ENCODE data around the gene SRSF4. TPM values are rescaled to one million over a fixed set of nuclear protein-coding genes. Genes with fewer than 3 reads are reported as not detected.
"Not testable (repeated sequence)": the region's sequence is repeated elsewhere in the genome, so short reads cannot be mapped to it uniquely, and the experiment has no call there.

The SRSF4 gene
- total RNA-seq, 4 donors from 2014 or later, result 82.7 to 112 (median 96.8) TPM

- Histone ChIP-seq H3K27ac (no peak overlapping the region), H3K36me3 (peaks cover 0 to 48% of the 10 kb centered on the region in 2 donors), H3K4me1 (peaks cover 0 to 11% (median 0%) of the 10 kb centered on the region in 3 donors), H3K4me3 (no peak overlapping the region), H3K9me3 (no peaks in the 10 kb centered on the region), H3K27me3 (no peaks in the 10 kb centered on the region)
- ATAC-seq, result no peak
- TF ChIP-seq POLR2A (IDR thresholded peaks at IDR 0.05), result no peak
- TF ChIP-seq POLR2AphosphoS5 (IDR thresholded peaks at IDR 0.05), result no peak
- TF ChIP-seq CTCF (IDR thresholded peaks at IDR 0.05), result no peak
- no peak for TF ChIP-seq EP300 (IDR thresholded peaks at IDR 0.05)
- 87 to 90% methylated on average over 2 of the region's 2 CpGs for WGBS, 2 donors (ENCODE audit: low coverage in 1 of 2)
Measured at GRCh38 chr1:29142714-29143113, 39.0 kb downstream of the SRSF4 start.

- Histone ChIP-seq H3K27me3 (no peaks in the 10 kb centered on the region), H3K9me3 (no peaks in the 10 kb centered on the region), H3K4me1 (peaks cover 0 to 24% (median 0%) of the 10 kb centered on the region in 3 donors), H3K4me3 (no peak overlapping the region), H3K36me3 (no peaks in the 10 kb centered on the region), H3K27ac (no peak overlapping the region)
- WGBS, 2 donors (ENCODE audit: low coverage in 1 of 2), result 30 to 38% methylated on average over 9 to 12 of the region's 14 CpGs
- TF ChIP-seq POLR2A (IDR thresholded peaks at IDR 0.05) (no peak), POLR2AphosphoS5 (IDR thresholded peaks at IDR 0.05) (no peak), CTCF (IDR thresholded peaks at IDR 0.05) (no peak), EP300 (IDR thresholded peaks at IDR 0.05) (no peak)
- ATAC-seq, result no peak
Measured at GRCh38 chr1:29136391-29136915, 45.2 kb downstream of the SRSF4 start.

GRCh38 chr1:29134695-29135028 lies 47.0 kb downstream of the SRSF4 start:
- no peaks in the 10 kb centered on the region for H3K27me3 ChIP-seq
- ATAC-seq, result no peak

GRCh38 chr1:29133861-29134694 lies 47.6 kb downstream of the SRSF4 start:
- H3K9me3 ChIP-seq, result no peaks in the 10 kb centered on the region
- no peaks in the 10 kb centered on the region for H3K27me3 ChIP-seq
- no peak overlapping the region for H3K27ac ChIP-seq
- peaks cover 0 to 24% (median 0%) of the 10 kb centered on the region in 3 donors for H3K4me1 ChIP-seq
- peak overlapping the region in 1 of 2 donors; percentile 18 for H3K4me3 ChIP-seq
- TF ChIP-seq EP300 (IDR thresholded peaks at IDR 0.05) (no peak), POLR2AphosphoS5 (IDR thresholded peaks at IDR 0.05) (no peak), POLR2A (IDR thresholded peaks at IDR 0.05) (no peak), CTCF (IDR thresholded peaks at IDR 0.05) (no peak)
- 30 to 51% methylated on average over 2 to 18 of the region's 55 CpGs for WGBS, 2 donors (ENCODE audit: low coverage in 1 of 2)
- ATAC-seq, result no peak
- no peaks in the 10 kb centered on the region for H3K36me3 ChIP-seq

More at GRCh38 chr1:29134695-29135028, 47.0 kb downstream of the SRSF4 start:
- Histone ChIP-seq H3K4me3 (peak overlapping the region in 1 of 2 donors; percentile 18), H3K4me1 (peaks cover 0 to 24% (median 0%) of the 10 kb centered on the region in 3 donors), H3K27ac (no peak overlapping the region), H3K9me3 (no peaks in the 10 kb centered on the region), H3K36me3 (no peaks in the 10 kb centered on the region)
- TF ChIP-seq POLR2AphosphoS5 (IDR thresholded peaks at IDR 0.05), result no peak
- no peak for TF ChIP-seq POLR2A (IDR thresholded peaks at IDR 0.05)
- no peak for TF ChIP-seq EP300 (IDR thresholded peaks at IDR 0.05)
- TF ChIP-seq CTCF (IDR thresholded peaks at IDR 0.05), result no peak
- WGBS, 2 donors (ENCODE audit: low coverage in 1 of 2), result 69% methylated on average over 7 of the region's 10 CpGs; no CpG with 5 or more reads in 1 of the 2 donors

- WGBS, 2 donors (ENCODE audit: low coverage in 1 of 2), result no CpG with 5 or more reads among the region's 29 CpGs
- H3K27ac ChIP-seq, H3K4me3 ChIP-seq, H3K36me3 ChIP-seq, H3K9me3 ChIP-seq, H3K27me3 ChIP-seq, ATAC-seq: not testable (repeated sequence)
- H3K4me1 ChIP-seq, result peaks cover 0 to 16% (median 0%) of the 10 kb centered on the region in 3 donors
Measured at GRCh38 chr1:29131056-29131455, 50.6 kb downstream of the SRSF4 start.

Data from gastroesophageal sphincter (tissue), 4 donors.